ENCODE measurements around the gene SRRM2. TPM values are rescaled to one million over a fixed set of nuclear protein-coding genes. Genes with fewer than 3 reads are reported as not detected.
A peak's percentile ranks its signal among the peaks of the same experiment; 100 is the strongest.

The SRRM2 gene
- total and polyA plus RNA-seq, 9 of the 15 experiments (the other 6 are each of a cell fraction or from before 2014, with no cell fraction given), result 26.7 to 563 (median 81.1) TPM

DNA sequence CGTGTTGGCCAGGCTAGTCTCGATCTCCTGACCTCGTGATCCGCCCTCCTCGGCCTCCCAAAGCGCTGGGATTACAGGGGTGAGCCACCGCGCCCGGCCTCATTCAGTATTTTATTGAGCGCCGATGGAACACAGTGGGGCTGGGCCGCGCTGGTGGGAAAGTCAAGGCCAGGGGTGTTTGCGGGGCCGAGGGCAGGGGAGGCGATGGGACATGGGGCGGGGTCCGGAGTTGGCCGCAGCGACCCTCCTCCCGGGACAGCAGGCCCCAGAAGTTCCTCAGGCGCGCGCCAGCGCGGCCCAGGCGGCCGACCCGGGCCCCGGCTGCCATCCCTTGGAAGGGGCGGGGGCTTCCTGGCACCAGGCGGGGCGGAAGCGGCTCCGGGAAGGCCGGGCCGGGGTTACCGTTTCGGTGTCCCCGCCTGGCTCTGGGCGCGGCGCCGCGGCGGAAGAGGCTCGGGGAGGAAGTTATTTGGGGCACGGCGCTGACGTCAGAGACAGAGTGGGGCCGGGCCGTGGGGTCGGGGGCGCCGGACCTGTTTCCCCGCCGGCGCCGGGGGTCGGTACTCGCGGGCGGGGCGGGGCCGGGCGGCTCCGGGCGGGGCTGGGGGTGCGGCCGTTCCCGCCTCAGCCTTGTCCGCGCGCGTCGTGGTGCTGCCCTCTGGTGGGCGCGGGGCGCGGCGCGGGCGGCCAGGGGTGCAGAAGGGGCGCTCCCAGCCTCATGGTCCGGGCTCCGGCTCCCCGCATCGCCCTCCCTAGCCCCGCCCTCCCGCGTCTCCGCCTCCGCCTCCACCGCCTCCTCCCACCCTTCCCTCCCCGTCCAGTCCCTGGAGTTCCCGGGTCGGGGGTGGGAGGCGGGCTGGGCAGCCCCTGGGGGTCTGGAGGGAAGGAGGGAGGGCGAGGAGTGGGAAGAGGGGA is 31.5 kb upstream of the SRRM2 start (continued):
- TF ChIP-seq, protein P1, sequence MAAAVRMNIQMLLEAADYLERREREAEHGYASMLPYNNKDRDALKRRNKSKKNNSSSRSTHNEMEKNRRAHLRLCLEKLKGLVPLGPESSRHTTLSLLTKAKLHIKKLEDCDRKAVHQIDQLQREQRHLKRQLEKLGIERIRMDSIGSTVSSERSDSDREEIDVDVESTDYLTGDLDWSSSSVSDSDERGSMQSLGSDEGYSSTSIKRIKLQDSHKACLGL (CRISPR knock-in tag; IDR thresholded peaks at IDR 0.05; ENCODE audit: borderline replicate concordance, poor library complexity, severe bottlenecking), result no peak
- TF ChIP-seq, protein P2, sequence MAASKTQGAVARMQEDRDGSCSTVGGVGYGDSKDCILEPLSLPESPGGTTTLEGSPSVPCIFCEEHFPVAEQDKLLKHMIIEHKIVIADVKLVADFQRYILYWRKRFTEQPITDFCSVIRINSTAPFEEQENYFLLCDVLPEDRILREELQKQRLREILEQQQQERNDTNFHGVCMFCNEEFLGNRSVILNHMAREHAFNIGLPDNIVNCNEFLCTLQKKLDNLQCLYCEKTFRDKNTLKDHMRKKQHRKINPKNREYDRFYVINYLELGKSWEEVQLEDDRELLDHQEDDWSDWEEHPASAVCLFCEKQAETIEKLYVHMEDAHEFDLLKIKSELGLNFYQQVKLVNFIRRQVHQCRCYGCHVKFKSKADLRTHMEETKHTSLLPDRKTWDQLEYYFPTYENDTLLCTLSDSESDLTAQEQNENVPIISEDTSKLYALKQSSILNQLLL (CRISPR knock-in tag; IDR thresholded peaks at IDR 0.05; ENCODE audit: borderline replicate concordance), result no peak
- peak; percentile 80; the same call in 1 of the 2 replicates for TF ChIP-seq MTA3 (IDR thresholded peaks at IDR 0.05; ENCODE audit: borderline replicate concordance)
- peak; percentile 63; the same call in 1 of the 2 replicates for TF ChIP-seq PHF8 (IDR thresholded peaks at IDR 0.05; ENCODE audit: borderline replicate concordance, low read length)
- no peak for TF ChIP-seq PRMT5 (CRISPR knock-in tag; IDR thresholded peaks at IDR 0.05)
- peak in 1 of 2 experiments; percentile 35; a peak in 2 of 4 replicates for TF ChIP-seq RAD21 (CRISPR knock-in tag; conservative IDR thresholded peaks at IDR 0.05 in 1 of 2, IDR thresholded peaks at IDR 0.05 in 1 of 2)
- TF ChIP-seq CEBPB (tag; IDR thresholded peaks at IDR 0.05), result no peak
- no peak for TF ChIP-seq SMAD2 (IDR thresholded peaks at IDR 0.05; ENCODE audit: low read depth, low read length)
- TF ChIP-seq SUPT5H (IDR thresholded peaks at IDR 0.05), result peak; percentile 58
- no peak for TF ChIP-seq HDAC3 (IDR thresholded peaks at IDR 0.05; ENCODE audit: borderline replicate concordance, partially characterized antibody)
- TF ChIP-seq, protein P3, sequence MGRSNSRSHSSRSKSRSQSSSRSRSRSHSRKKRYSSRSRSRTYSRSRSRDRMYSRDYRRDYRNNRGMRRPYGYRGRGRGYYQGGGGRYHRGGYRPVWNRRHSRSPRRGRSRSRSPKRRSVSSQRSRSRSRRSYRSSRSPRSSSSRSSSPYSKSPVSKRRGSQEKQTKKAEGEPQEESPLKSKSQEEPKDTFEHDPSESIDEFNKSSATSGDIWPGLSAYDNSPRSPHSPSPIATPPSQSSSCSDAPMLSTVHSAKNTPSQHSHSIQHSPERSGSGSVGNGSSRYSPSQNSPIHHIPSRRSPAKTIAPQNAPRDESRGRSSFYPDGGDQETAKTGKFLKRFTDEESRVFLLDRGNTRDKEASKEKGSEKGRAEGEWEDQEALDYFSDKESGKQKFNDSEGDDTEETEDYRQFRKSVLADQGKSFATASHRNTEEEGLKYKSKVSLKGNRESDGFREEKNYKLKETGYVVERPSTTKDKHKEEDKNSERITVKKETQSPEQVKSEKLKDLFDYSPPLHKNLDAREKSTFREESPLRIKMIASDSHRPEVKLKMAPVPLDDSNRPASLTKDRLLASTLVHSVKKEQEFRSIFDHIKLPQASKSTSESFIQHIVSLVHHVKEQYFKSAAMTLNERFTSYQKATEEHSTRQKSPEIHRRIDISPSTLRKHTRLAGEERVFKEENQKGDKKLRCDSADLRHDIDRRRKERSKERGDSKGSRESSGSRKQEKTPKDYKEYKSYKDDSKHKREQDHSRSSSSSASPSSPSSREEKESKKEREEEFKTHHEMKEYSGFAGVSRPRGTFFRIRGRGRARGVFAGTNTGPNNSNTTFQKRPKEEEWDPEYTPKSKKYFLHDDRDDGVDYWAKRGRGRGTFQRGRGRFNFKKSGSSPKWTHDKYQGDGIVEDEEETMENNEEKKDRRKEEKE (IDR thresholded peaks at IDR 0.05; ENCODE audit: borderline replicate concordance in 1 of 2, control insufficient read depth in 1 of 2, low read depth in 2 of 2, low read length in 1 of 2), result peak in 1 of 2 experiments; percentile 96; a peak in 2 of 4 replicates
- TF ChIP-seq, protein P4, sequence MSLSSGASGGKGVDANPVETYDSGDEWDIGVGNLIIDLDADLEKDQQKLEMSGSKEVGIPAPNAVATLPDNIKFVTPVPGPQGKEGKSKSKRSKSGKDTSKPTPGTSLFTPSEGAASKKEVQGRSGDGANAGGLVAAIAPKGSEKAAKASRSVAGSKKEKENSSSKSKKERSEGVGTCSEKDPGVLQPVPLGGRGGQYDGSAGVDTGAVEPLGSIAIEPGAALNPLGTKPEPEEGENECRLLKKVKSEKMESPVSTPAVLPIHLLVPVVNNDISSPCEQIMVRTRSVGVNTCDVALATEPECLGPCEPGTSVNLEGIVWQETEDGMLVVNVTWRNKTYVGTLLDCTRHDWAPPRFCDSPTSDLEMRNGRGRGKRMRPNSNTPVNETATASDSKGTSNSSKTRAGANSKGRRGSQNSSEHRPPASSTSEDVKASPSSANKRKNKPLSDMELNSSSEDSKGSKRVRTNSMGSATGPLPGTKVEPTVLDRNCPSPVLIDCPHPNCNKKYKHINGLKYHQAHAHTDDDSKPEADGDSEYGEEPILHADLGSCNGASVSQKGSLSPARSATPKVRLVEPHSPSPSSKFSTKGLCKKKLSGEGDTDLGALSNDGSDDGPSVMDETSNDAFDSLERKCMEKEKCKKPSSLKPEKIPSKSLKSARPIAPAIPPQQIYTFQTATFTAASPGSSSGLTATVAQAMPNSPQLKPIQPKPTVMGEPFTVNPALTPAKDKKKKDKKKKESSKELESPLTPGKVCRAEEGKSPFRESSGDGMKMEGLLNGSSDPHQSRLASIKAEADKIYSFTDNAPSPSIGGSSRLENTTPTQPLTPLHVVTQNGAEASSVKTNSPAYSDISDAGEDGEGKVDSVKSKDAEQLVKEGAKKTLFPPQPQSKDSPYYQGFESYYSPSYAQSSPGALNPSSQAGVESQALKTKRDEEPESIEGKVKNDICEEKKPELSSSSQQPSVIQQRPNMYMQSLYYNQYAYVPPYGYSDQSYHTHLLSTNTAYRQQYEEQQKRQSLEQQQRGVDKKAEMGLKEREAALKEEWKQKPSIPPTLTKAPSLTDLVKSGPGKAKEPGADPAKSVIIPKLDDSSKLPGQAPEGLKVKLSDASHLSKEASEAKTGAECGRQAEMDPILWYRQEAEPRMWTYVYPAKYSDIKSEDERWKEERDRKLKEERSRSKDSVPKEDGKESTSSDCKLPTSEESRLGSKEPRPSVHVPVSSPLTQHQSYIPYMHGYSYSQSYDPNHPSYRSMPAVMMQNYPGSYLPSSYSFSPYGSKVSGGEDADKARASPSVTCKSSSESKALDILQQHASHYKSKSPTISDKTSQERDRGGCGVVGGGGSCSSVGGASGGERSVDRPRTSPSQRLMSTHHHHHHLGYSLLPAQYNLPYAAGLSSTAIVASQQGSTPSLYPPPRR (CRISPR knock-in tag; IDR thresholded peaks at IDR 0.05; ENCODE audit: borderline replicate concordance), result no peak
- TF ChIP-seq HNRNPK (IDR thresholded peaks at IDR 0.05; ENCODE audit: low read depth, low read length, poor library complexity, severe bottlenecking), result no peak
- peak; percentile 75 for TF ChIP-seq MYC (IDR thresholded peaks at IDR 0.05; ENCODE audit: low read depth, low read length)
- no peak for TF ChIP-seq MYC (CRISPR knock-in tag; IDR thresholded peaks at IDR 0.05; ENCODE audit: borderline replicate concordance, low read depth)
